Amniotic stem cell (primary cell): Measurements from ENCODE around the gene GRID1.
"Not testable (repeated sequence)": the region's sequence is repeated elsewhere in the genome, so short reads cannot be mapped to it uniquely, and the experiment has no call there.

Source experiments
- DNase-seq: peaks from one replicate; lab custom pipeline; 2025; lab: John Stamatoyannopoulos, UW

The GRID1 gene

GRCh38 chr10:86083664-86084175, 282.9 kb downstream of the GRID1 start:
- no peak for DNase-seq

GRCh38 chr10:86083206-86083605, 283.4 kb downstream of the GRID1 start:
- no peak for DNase-seq

- no peak for DNase-seq
Measured at GRCh38 chr10:86082556-86082955, 284.0 kb downstream of the GRID1 start.

GRCh38 chr10:86079088-86079487, 287.5 kb downstream of the GRID1 start:
- no peak for DNase-seq

- no peak for DNase-seq
Measured at GRCh38 chr10:86078639-86079035, 288.0 kb downstream of the GRID1 start.

GRCh38 chr10:86077871-86078638, 288.5 kb downstream of the GRID1 start:
- DNase-seq: no peak

- no peak for DNase-seq
Measured at GRCh38 chr10:86077271-86077670, 289.3 kb downstream of the GRID1 start.

GRCh38 chr10:86076497-86076896, 290.1 kb downstream of the GRID1 start:
- not testable (repeated sequence) for DNase-seq

- DNase-seq: no peak
Measured at GRCh38 chr10:86075512-86075911, 291.1 kb downstream of the GRID1 start.

- DNase-seq: no peak
Measured at GRCh38 chr10:86074294-86074693, 292.3 kb downstream of the GRID1 start.

- no peak for DNase-seq
Measured at GRCh38 chr10:86073199-86073977, 293.2 kb downstream of the GRID1 start.

- DNase-seq: no peak
Measured at GRCh38 chr10:86072413-86072812, 294.2 kb downstream of the GRID1 start.

GRCh38 chr10:86071758-86072157, 294.8 kb downstream of the GRID1 start:
- DNase-seq: no peak

GRCh38 chr10:86071145-86071544, 295.4 kb downstream of the GRID1 start:
- no peak for DNase-seq

- DNase-seq: no peak
Measured at GRCh38 chr10:86070278-86070677, 296.3 kb downstream of the GRID1 start.

- no peak for DNase-seq
Measured at GRCh38 chr10:86068231-86069054, 298.2 kb downstream of the GRID1 start.

- DNase-seq: no peak
Measured at GRCh38 chr10:86067436-86068050, 299.1 kb downstream of the GRID1 start.

GRCh38 chr10:86066696-86067095, 299.9 kb downstream of the GRID1 start:
- no peak for DNase-seq

GRCh38 chr10:86065711-86066251, 300.8 kb downstream of the GRID1 start:
- DNase-seq: no peak

GRCh38 chr10:86064931-86065662, 301.5 kb downstream of the GRID1 start:
- DNase-seq: no peak

GRCh38 chr10:86064219-86064618, 302.4 kb downstream of the GRID1 start:
- no peak for DNase-seq
